G401 (cell line): ENCODE data around the gene GABBR2. TPM values are rescaled to one million over a fixed set of nuclear protein-coding genes. Genes with fewer than 3 reads are reported as not detected.

ENCODE experiments used
- DNase-seq: peaks from one replicate; pipeline ENCODE4 v3.0.0-alpha.2; 2015; ENCODE audit warnings: low spot score
- in situ Hi-C: cut with HindIII; loops from 2 replicates; pipeline ENCODE4 v1.10.0; 2016; ENCODE audit warnings: low sequenced_read_pairs, mixed read lengths
- total RNA-seq: library from RNA; depleted of rRNA; stranded (reverse); fragments of >200 nt; shearing (Covaris generic); gene quantifications from 2 replicates; pipeline ENCODE4 v1.2.3, GENCODE V29; 2014

GABBR2 gene
- total RNA-seq, 1 experiment from 2014 or later: not detected

GRCh38 chr9:98374385-98375051, 334.2 kb downstream of the GABBR2 start:
- in situ Hi-C loops: no loop called here
- DNase-seq: no peak

DNA sequence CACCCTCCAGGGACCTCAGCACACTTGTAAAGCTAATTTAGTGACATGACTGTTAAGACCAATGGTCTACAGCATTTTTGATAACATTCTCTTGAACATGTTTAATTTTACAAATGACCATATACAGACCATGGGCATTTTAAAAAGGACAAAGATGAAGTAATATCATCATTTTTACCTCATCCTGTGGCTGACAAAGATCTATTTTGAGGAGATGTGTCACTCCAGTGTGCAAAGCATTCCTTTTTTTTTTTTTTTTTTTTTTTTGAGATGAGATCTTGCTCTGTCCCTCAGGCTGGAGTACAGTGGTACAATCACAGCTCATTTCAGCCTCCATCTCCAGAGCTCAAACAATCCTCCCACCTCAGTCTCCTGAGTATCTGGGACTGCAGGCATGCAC, 335.1 kb downstream of the GABBR2 start:
- in situ Hi-C loops: no loop called here
- no peak for DNase-seq

DNA sequence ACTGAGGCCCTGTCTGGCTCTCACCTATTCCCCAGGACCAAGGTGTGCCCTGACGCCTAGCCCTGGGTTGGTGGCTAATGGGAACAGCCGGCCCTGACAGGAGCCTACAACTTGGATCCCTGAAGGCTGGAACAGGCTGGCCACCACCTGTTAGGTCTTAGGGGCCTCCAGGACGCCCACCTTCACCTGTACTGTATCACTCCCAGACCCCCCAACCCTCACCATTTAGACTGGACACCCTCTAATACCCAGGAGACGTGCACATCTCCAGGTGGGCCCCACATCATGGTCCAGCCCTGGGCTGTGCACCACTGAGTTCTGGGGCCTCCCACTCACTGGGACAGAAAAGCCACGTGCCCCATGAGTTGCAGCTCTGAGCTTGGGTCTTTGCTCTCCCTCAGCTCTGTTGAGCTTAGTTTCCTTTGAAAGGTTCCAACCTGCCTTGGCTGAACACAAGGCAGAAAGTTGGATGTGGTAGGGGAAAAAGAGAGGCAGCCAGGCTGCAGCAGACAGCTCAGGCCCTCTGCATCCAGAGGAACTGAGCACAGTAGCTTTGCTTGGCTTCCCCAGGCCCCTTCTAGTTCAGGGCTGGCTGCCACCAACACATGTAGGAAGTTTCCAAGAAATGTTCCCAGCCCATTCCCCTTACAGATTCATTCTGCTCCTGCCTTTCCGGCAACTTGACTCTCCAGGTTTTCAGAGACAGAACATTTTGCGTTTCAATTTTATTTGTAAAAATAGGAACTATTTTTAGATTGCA, 336.5 kb downstream of the GABBR2 start:
- in situ Hi-C loops: no loop called here
- peak; percentile 13 for DNase-seq

- in situ Hi-C loops: no loop called here
- no peak for DNase-seq
These were observed 337.8 kb downstream of the GABBR2 start for GRCh38 chr9:98370976-98371315.

DNA sequence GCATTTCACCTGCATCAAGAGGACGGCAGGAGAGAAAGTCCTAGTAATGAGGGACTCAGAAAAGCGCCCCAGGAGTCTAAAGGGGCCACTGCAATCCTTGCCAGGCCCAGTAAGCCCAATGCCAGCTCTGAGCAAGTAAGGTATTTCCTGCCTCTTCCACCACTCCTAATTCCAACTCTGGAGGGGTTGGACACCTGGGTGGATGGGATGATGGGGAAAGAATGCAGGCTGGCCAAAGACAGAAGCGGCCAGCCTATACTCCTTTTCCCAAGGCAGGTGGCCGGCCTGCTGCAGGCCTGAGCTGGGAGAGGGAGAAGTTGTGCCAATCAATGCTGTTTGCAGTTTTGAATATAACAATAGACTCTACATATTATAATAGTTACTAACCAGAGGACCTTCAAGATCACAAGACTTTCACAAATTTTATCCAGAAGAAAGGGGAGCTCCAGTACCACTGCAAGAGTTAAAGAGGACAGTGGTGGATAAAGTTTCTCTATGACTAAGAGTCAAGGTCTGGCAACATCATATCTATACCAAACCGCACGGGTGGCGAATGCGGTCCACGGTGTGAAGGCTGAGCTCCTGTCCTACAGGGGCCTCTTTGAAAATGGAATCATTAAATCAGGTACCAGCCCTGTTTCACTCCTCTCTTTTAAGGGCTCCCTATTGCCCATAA, 338.3 kb downstream of the GABBR2 start:
- no peak for DNase-seq
- in situ Hi-C loops: no loop called here

DNA sequence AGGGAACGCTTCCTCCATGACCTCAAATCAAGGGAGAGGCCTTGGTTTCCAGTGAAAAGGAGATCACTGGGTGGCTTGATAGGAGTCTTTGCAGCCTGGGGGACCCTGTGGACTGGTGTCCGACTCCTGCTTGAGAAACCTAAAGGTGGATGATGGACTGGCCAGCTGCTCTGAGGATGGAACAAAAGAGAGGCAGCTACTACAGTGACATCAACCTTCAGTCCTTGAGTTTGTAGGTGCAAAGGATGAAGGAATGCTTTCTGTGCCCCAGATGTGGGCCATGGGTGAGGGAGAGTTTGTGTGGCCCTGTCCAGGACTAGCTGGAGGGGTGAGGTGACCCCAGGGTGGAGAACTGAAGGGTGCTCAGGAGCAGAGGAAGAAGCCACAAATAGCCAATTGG, 338.8 kb downstream of the GABBR2 start:
- no peak for DNase-seq
- in situ Hi-C loops: no loop called here

GRCh38 chr9:98369471-98369870, 339.3 kb downstream of the GABBR2 start:
- DNase-seq: no peak
- in situ Hi-C loops: no loop called here

DNA sequence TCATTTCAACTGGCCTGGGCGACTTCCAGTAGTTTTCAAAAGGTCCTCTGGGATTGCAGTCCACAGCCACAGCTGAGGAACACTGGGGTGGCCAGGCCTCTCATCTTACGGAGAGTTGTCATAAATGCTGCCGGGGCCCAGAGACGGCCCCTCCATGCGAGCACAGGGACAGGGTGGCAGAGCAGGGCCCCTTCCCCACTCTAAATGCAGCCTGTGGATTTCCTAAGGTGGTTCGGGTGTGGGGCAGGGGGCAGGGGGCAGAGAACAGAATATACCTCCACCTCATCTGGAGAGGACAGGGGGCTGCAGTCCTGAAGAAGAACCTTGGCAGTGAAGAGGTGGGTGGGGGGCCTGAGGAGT, 339.7 kb downstream of the GABBR2 start:
- no peak for DNase-seq
- in situ Hi-C loops: no loop called here

DNA sequence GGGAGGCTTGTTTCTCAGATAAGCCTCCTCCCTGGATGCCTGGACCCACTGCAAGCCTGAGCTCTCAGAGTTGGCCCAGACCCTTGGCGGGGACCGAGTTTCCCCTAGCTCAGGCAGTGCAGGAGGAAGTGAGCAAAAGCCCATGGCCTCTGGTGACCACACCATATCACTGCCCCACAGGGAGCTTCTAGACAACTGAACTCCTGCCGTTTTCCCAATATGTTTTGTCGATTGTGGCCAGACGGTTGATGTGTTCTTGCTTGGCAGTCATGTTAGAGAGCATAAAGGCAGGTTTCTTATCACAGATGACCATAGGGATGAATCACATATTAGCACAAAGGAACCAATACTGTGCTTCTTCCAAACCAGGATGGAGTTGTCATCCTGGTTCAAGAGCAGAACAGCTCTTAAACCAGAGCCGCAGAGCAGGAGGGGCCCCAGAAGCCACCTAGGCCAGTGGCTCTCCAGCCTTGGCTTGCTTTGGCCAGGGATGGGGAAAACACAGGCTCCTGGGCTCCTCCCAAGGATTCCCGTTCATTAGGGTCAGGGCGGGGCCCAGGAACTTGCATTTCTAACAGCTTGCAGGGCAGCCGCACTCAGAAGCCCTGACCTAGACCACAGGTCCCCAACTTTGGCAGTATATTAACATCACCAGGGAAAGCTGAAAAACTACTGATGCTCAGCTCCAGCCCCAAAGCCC, 340.2 kb downstream of the GABBR2 start:
- in situ Hi-C loops: no loop called here
- DNase-seq: peak; percentile 61

DNA sequence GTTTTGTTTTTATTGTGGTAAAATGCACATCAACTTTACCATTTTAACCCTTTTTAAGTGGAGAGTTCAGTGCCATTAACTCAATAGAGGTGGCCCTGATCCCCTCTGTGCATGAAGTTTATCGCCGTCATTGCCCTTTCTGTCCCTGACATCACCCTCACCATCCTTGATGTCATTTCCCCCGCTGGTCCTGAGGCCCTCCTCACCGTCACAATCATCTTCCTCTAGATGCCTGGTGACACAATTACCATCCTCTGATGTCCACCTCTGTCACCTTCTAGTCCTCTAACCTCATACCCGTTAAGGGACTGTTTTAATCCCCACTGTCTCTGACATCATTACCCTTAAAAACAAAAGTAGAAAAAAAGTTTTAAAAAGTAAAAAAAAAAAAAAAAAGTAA, 340.8 kb downstream of the GABBR2 start:
- DNase-seq: no peak
- in situ Hi-C loops: no loop called here

DNA sequence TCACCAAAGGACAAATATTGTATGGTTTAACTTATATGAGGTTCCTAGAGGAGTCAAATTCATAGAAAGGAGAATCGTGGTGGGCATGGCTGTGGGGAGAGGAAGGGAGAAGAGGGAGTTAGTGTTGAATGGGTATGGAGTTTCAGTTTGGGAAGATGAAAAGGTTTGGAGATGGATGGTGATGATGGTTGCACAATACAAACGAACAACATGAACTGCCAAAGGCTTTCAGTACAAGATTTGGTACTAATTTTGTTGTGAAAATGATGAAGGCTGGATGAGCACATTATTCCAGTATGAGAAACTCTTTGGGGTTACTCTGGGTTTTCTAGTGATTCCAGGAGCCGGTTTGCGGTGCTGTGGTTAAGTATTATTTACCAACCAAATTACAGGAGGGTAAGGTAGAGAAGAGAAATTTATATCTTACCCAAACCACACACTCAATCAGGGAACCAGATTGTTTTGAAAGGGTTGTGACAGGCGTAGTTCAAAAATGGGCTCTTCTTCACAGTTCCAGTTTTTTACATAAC, 341.3 kb downstream of the GABBR2 start:
- DNase-seq: no peak
- in situ Hi-C loops: no loop called here

DNA sequence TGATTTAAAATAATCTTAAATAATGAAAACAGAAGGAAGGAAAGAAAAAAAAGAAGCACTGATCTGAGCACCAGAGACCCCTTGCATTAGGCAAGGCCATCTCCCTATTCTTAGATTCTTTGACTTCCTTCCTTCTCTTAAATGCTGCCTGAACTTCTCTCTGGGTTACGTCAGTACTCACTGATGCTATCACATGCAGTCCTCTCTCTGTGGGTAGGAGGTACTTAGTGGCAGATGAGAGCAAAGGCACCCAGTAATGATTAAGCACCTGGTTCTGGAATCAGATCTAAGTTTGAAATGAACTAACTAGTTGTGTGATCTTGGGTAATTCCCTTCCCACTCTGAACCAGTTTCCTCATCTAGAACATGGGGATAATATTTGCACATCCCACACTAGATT, 343.0 kb downstream of the GABBR2 start:
- no peak for DNase-seq
- in situ Hi-C loops: no loop called here

DNA sequence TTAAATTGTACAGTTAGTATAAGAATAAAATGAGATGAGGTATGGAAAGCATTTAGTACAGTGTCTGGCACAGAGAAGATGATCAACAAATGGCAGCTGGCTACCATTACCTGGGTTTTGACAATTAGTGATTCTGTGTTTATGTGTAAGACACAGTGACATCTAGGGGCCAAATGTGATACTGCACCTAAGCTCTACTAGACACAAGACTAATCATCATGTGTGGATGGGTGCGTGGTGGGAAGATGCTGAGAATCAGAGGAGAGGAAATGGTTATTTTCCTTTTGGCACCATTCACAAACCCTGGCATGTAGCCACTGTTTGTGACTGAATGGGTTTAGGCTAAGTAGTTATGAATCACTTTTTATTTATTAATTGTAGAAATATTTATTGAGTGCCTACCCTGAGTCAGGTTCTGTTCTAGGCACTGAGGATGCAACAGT, 343.5 kb downstream of the GABBR2 start:
- in situ Hi-C loops: no loop called here
- no peak for DNase-seq

DNA sequence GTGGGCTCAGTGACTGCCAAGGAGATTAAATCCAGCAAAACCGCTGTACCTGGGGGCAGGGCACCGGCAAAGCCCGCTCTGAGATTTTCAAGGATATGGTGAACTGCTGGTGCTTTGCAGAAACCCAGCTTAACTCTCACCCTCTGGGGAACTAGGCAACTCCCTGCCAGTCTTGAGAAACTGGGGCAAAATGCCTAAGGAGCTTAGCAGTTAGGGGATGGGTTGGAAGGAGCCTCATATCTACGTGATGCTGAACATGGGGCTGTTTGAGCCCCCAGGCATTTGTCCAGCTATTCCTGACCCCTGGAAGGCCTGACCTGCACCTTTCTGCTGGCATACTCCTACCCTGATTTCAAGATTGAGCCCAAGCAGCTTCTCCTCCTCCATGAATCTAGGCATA, 344.6 kb downstream of the GABBR2 start:
- DNase-seq: no peak
- in situ Hi-C loops: no loop called here

DNA sequence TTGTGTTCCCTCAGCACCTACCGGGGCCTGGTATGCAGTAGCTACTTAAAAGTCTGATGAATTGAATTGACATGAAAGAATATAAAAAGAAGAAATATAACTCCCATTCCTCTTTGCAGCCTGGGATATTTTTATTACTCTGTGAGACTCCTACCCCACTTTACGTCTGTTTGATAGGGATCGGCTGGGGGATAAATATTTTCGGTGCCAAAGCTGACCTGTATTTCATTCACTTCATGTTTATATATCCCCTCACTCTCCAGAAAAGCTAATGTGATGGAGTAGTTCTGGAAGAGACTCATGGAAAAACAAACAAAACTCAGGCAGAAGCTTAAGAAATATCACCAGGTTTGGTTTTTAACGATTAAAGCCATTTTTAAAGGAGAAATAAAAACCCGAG, 345.1 kb downstream of the GABBR2 start:
- in situ Hi-C loops: no loop called here
- DNase-seq: no peak

DNA sequence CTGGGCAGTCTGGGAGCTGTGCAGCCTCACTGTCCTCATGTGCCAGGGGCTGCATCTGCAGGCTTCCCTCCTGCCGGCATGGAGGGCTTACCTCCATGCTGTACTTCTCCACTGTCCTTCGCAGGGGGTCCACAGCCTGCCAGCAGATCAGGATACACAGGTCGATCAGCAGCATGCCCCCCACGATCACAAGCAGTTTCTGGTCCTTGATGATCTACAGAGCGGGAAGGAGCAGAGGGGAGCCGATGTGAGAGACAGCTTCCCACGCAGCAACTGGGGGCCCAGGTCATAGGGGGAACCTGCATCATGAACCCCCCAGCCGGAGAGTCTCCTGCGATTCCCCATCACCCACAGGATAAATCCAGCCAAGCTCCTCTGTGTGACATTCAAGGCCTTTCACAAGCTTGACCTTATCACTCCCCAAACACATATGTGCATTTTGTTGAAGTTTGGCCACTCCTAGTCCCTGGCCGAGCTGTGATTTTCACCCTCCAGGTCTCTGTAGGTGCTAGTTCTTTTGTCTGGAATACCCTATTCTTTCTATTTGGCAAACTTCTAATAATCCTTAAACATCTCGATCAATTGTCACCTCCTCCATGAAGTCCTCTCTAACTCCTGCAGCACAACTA, 346.0 kb downstream of the GABBR2 start:
- DNase-seq: no peak
- in situ Hi-C loops: no loop called here

DNA sequence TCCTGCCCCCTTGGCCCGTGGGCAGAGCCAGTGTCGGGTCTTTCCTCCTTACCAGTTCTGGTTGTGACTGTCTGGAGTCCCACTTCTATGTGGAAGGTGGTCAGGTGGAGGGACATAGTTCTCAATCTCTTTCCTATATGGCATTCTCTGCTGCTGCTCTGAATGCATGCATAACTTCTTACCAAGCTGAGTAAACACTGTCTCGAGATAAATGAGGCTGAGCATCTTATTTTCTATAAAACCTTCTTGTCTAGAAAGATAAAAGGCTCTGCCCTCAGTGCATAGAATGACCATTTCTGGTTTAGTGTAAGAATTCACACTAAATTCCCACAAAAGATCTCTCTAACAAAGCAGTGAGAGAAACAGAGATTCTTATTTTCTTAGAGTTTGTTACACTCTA, 347.1 kb downstream of the GABBR2 start:
- in situ Hi-C loops: no loop called here
- DNase-seq: no peak

DNA sequence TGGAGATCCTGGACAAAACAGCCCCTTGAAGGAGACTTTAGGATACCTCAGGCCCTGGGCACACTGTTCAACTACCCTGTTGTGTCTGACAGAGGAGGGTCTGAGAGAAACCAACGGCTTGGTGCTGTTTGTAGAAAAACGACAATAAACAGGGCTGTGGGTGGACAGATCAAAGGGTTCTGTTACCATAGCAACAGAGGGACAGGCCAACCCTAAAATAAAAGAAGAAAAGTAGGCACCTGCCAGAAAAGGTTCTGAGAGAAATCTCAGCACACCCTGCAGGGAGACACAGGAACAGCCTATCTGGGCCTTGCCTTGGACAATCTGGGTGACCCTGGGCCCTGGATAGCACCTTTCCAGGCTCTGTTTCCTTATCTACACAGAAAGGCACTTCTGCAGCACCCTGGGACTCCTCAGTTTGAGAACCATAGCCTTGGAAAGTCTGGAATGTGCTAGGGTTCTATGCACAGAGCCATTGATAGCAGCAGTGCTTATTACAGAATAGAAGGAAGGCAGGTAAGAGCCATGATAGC, 348.5 kb downstream of the GABBR2 start:
- in situ Hi-C loops: no loop called here

DNA sequence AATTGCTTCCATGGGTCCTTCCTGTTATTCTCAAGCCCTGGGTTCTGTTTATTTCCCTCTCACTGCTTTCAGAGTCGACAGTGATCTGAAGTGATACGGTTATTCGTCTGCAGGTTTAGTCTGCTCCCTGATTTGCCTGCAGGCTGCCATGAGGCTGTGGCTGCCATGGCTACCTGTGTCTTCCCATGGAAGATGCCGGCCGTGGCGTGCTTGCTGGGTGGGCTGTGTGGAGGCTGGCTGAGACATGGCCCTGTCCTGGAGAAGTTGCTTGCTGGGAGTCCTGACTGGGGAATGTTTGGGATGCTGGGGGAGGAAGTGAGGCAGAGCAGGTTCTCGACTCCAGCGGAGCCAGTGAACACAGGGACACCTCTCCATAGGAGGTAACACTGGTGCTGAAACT, 349.2 kb downstream of the GABBR2 start:
- DNase-seq: no peak
- in situ Hi-C loops: no loop called here

More for the DNA sequence above, 348.5 kb downstream of the GABBR2 start:
- DNase-seq: no peak
